HepG2 (cell line): ENCODE results near the gene BRD3. TPM values are rescaled to one million over a fixed set of nuclear protein-coding genes. Genes with fewer than 3 reads are reported as not detected.

Experiments
- CBX1 ChIP-seq: IDR thresholded peaks from one replicate; pipeline ENCODE4 v1.6.1; 2016; ENCODE audit warnings: antibody characterized with exemption, low read depth
- CREM ChIP-seq, 2 experiments: sonication (generic) in 1 of 2; formaldehyde crosslinking in 1 of 2; IDR thresholded peaks; 2 replicates each; pipeline versions ENCODE4 v1.4.0 to v1.6.1; 2016 to 2020; ENCODE audit warnings: antibody characterized with exemption in 1 of 2, mild to moderate bottlenecking in 1 of 2, missing genetic modification reagents in 1 of 2
- ETV6 ChIP-seq: sonication (generic); formaldehyde crosslinking; conservative IDR thresholded peaks from 2 replicates; pipeline ENCODE4 v1.4.0; 2020; ENCODE audit warnings: missing genetic modification reagents
- HNF4A ChIP-seq: sonication (generic); formaldehyde crosslinking; IDR thresholded peaks from 2 replicates; pipeline ENCODE4 v1.4.0; 2020; ENCODE audit warnings: missing genetic modification reagents
- KDM2A ChIP-seq: sonication (generic); formaldehyde crosslinking; IDR thresholded peaks from 2 replicates; pipeline ENCODE4 v1.4.0; 2020; ENCODE audit warnings: low read depth, missing genetic modification reagents, borderline replicate concordance
- PRDM15 ChIP-seq: sonication (generic); formaldehyde crosslinking; IDR thresholded peaks from 2 replicates; pipeline ENCODE4 v1.4.0; 2020; ENCODE audit warnings: missing genetic modification reagents
- YEATS2 ChIP-seq: sonication (generic); formaldehyde crosslinking; IDR thresholded peaks from 2 replicates; pipeline ENCODE4 v1.4.0; 2020; ENCODE audit warnings: missing genetic modification reagents, borderline replicate concordance
- ZBTB14 ChIP-seq: sonication (generic); formaldehyde crosslinking; IDR thresholded peaks from 2 replicates; pipeline ENCODE4 v1.4.0; 2020; ENCODE audit warnings: missing genetic modification reagents
- ZBTB49 ChIP-seq: sonication (generic); formaldehyde crosslinking; IDR thresholded peaks from 2 replicates; pipeline ENCODE4 v1.4.0; 2020; ENCODE audit warnings: missing genetic modification reagents, borderline replicate concordance
- ZEB1 ChIP-seq: IDR thresholded peaks from 2 replicates; pipeline ENCODE4 v1.6.1; 2012; ENCODE audit warnings: mild to moderate bottlenecking, low read depth, inconsistent platforms; ENCODE audit not compliant: insufficient replicate concordance
- ZNF407 ChIP-seq: sonication (generic); formaldehyde crosslinking; IDR thresholded peaks from one replicate; pipeline ENCODE4 v1.5.1; 2020; ENCODE audit warnings: mild to moderate bottlenecking, missing genetic modification reagents; ENCODE audit errors: not compliant biosample characterization
- ZNF720 ChIP-seq: sonication (generic); formaldehyde crosslinking; IDR thresholded peaks from 2 replicates; pipeline ENCODE4 v1.4.0; 2020; ENCODE audit warnings: missing genetic modification reagents
- polyA plus RNA-seq, 8 experiments: library from polyadenylated mRNA; depleted of rRNA in 3 of 8; stranded (reverse) in 7 of 8; unstranded in 1 of 8; fragments of >200 nt; fragmentation: Illumina TruSeq in 4 of 8; extraction: Trizol in 4 of 8; gene quantifications; 2 replicates each; pipeline versions ENCODE4 v1.2.1 to v1.2.3, GENCODE V29; 2011 to 2016; ENCODE audit warnings: low read depth in 4 of 8, missing spikeins in 1 of 8, mixed read lengths in 1 of 8; ENCODE audit not compliant: insufficient read depth in 1 of 8
- total RNA-seq, 5 experiments: library from RNA; depleted of rRNA; stranded (reverse); fragments of >200 nt; fragmentation: Illumina TruSeq; extraction: Trizol; gene quantifications; 2 replicates each; pipeline ENCODE4 v1.2.3, GENCODE V29; 2016; ENCODE audit warnings: low read depth in 1 of 5

The BRD3 gene
- total and polyA plus RNA-seq, 2 of the 13 experiments (the other 11 are each of a cell fraction or from before 2014, with no cell fraction given) = 5.9 to 12.9 TPM

- peak; percentile 51; the same call in 1 of the 2 replicates for TF ChIP-seq PRDM15 (CRISPR knock-in tag)
- peak; percentile 3 for TF ChIP-seq CBX1
- TF ChIP-seq HNF4A (CRISPR knock-in tag) = 0 out of 2 replicates have a peak, but pooled peaks have one; percentile 33
- TF ChIP-seq YEATS2 (CRISPR knock-in tag) = peak; percentile 52; the same call in 1 of the 2 replicates
- TF ChIP-seq KDM2A (CRISPR knock-in tag) = peak; percentile 77; the same call in 1 of the 2 replicates
- TF ChIP-seq ZNF407 (CRISPR knock-in tag) = no peak
- 0 out of 2 replicates have a peak, but pooled peaks have one; percentile 18 for TF ChIP-seq ZBTB14
- TF ChIP-seq ZBTB49 (CRISPR knock-in tag) = peak; percentile 16; the same call in 1 of the 2 replicates
- peak; percentile 41 for TF ChIP-seq ZEB1
- 0 out of 2 replicates have a peak, but pooled peaks have one; percentile 46 for TF ChIP-seq ETV6 (CRISPR knock-in tag)
- TF ChIP-seq CREM (IDR thresholded peaks at IDR 0.05) = no peak; the same call in 1 of the 2 replicates
- TF ChIP-seq CREM (CRISPR knock-in tag; IDR thresholded peaks at IDR 0.05) = no peak
- no peak for TF ChIP-seq ZNF720 (CRISPR knock-in tag)
Measured at GRCh38 chr9:133994353-133995011, 73.3 kb downstream of the BRD3 start (continued).
